ENCODE results near the gene ARHGEF9. TPM values are rescaled to one million over a fixed set of nuclear protein-coding genes. Genes with fewer than 3 reads are reported as not detected.

Gene ARHGEF9
- total and polyA plus RNA-seq, 2 of the 8 experiments (the other 6 are each of a cell fraction or from before 2014, with no cell fraction given) = 28.7 to 31.8 TPM

- FAIRE-seq = no peak
These were observed 40.1 kb downstream of the ARHGEF9 start for GRCh38 chrX:63744850-63745394.

More at GRCh38 chrX:63744850-63745394, 40.1 kb downstream of the ARHGEF9 start:
- Histone ChIP-seq H3K9ac (replicated peaks in 1 of 4; ENCODE audit: extremely low read depth in 1 of 4, low read depth in 3 of 4, low read length in 3 of 4) (no peak overlapping the region), H3K9me3 (ENCODE audit: insufficient read depth in 2 of 2, low read depth in 1 of 2, low read length in 1 of 2) (no peaks in the 10 kb centered on the region), H3K4me1 (replicated peaks in 1 of 4; ENCODE audit: control insufficient read depth in 3 of 4, insufficient read depth in 4 of 4, low read length in 3 of 4) (no peaks in the 10 kb centered on the region; a peak in 1 of 7 replicates), H3K4me3 (ENCODE audit: extremely low read depth in 1 of 4, insufficient read depth in 2 of 4, low read depth in 3 of 4, low read length in 4 of 4) (no peak overlapping the region), H3K79me2 (ENCODE audit: control insufficient read depth in 1 of 2, insufficient read depth in 2 of 2, low read length in 2 of 2) (peaks cover 0 to 85% of the 10 kb centered on the region in 2 experiments; a peak in 2 of 4 replicates), H2BK20ac (ENCODE audit: low read length) (no peak overlapping the region), H3K27me3 (replicated peaks in 1 of 4; ENCODE audit: control insufficient read depth in 3 of 4, extremely low read depth in 1 of 4, insufficient read depth in 3 of 4, low read length in 3 of 4) (no peaks in the 10 kb centered on the region), H4K91ac (replicated peaks; ENCODE audit: insufficient read length, low read length) (no peak overlapping the region), H2BK120ac (replicated peaks; ENCODE audit: low read depth, low read length) (no peak overlapping the region), H4K8ac (ENCODE audit: extremely low read depth, insufficient read depth, low read length) (no peak overlapping the region), H3K36me3 (ENCODE audit: control insufficient read depth in 2 of 4, insufficient read depth in 4 of 4, low read length in 3 of 4) (no peaks in the 10 kb centered on the region), H3K23ac (ENCODE audit: insufficient read length) (no peak overlapping the region), H3K79me1 (ENCODE audit: low read depth, low read length) (0 out of 2 replicates have a peak, but pooled peaks cover 3% of the 10 kb centered on the region), H3K4ac (replicated peaks; ENCODE audit: insufficient read length, low read depth, low read length) (no peak overlapping the region), H2AK5ac (ENCODE audit: low read depth, low read length) (no peak overlapping the region), H3K56ac (replicated peaks; ENCODE audit: insufficient read length, low read depth, low read length) (no peak overlapping the region), H3K14ac (ENCODE audit: insufficient read length) (no peak overlapping the region), H2AFZ (ENCODE audit: low read length) (no peak overlapping the region), H3K4me2 (ENCODE audit: insufficient read depth in 1 of 2, low read depth in 2 of 2, low read length in 2 of 2) (no peak overlapping the region), H2BK5ac (ENCODE audit: low read depth, low read length) (no peak overlapping the region), H4K5ac (ENCODE audit: insufficient read length, low read depth, low read length) (no peak overlapping the region), H2BK15ac (ENCODE audit: low read length) (no peak overlapping the region), H3K18ac (ENCODE audit: extremely low read depth, low read length) (no peak overlapping the region), H4K20me1 (replicated peaks in 1 of 2; ENCODE audit: control insufficient read depth in 1 of 2, insufficient read depth in 2 of 2, low read length in 2 of 2) (peaks cover 0 to 4% of the 10 kb centered on the region in 2 experiments), H2BK12ac (ENCODE audit: low read depth, low read length) (no peak overlapping the region), H3K23me2 (ENCODE audit: low read depth, low read length) (no peaks in the 10 kb centered on the region), H3K27ac (ENCODE audit: low read depth, low read length) (no peak overlapping the region)
- no peak for TF ChIP-seq RNF2 (IDR thresholded peaks at IDR 0.05; ENCODE audit: borderline replicate concordance, low read depth, low read length, missing control alignments, poor library complexity, severe bottlenecking)
- no peak for TF ChIP-seq RXRA (IDR thresholded peaks at IDR 0.05; ENCODE audit: insufficient read depth, low read depth, low read length)
- POLR2A ChIA-PET (ENCODE audit: partially characterized antibody) = interaction anchor here (0.6 to 1.7 kb wide), 2 partner anchors 10 to 40 kb away, joined by 3 to 7 read pairs; partner anchors contain the start of gene ARHGEF9
- 82% methylated on average over 2 of the region's 2 CpGs; no CpG with 5 or more reads in 1 of the 2 experiments for WGBS, 2 experiments (ENCODE audit: extremely low coverage in 1 of 2, insufficient coverage in 1 of 2, insufficient read length in 1 of 2, insufficient replicate concordance in 2 of 2, low coverage in 1 of 2, low lambda C conversion rate in 2 of 2, missing lambda C conversion rate in 1 of 2)
- CTCF ChIA-PET (ENCODE audit: partially characterized antibody) = interaction anchor here (0.7 to 1.5 kb wide), 2 partner anchors 17 to 57 kb away, joined by 3 to 4 read pairs; no protein-coding TSS in a partner anchor
- DNase-seq (ENCODE audit: low read depth in 1 of 2, low spot score in 2 of 2) = no peak
